GM12878 (cell line): ENCODE results near the gene VTI1A. TPM values are rescaled to one million over a fixed set of nuclear protein-coding genes. Genes with fewer than 3 reads are reported as not detected.

Experiments used
- ATAC-seq: fragments of 200-7000 bp; cut with Tn5 transposase; 3 replicates; pipeline ENCODE4 v1.9.1; 2020; ENCODE audit warnings: mild to moderate bottlenecking, moderate library complexity
- BruUV-seq: library from RNA; stranded (reverse); fragments of 400-500 nt; replicated peaks from 2 replicates; lab custom pipeline; 2021; lab: Mats Ljungman, UMichigan
- CTCF ChIA-PET: fragments of 300-600 bp; sonication (Branson Sonifier 250); formaldehyde crosslinking; extraction: SDS; loops from one replicate; lab custom pipeline; 2021; ENCODE audit warnings: inconsistent platforms; lab: Yijun Ruan, JAX
- POLR2A ChIA-PET: fragments of 350-600 bp; formaldehyde crosslinking; extraction: SDS; loops from one replicate; lab custom pipeline; 2021; ENCODE audit warnings: inconsistent platforms; lab: Charles Lee
- RAD21 ChIA-PET: fragments of 300-600 bp; sonication (Branson Sonifier 250); formaldehyde crosslinking; loops from one replicate; lab custom pipeline; 2023; ENCODE audit warnings: antibody characterized with exemption; ENCODE audit not compliant: unreplicated experiment; lab: Charles Lee
- SMC1A ChIA-PET: fragments of 300-600 bp; sonication (Branson Sonifier 250); formaldehyde crosslinking; loops from one replicate; lab custom pipeline; 2023; ENCODE audit not compliant: unreplicated experiment, uncharacterized antibody; lab: Charles Lee
- DNase-seq: peaks from one replicate; pipeline ENCODE4 v3.0.0-alpha.2; 2011; ENCODE audit warnings: low read depth, low spot score
- FAIRE-seq: peaks from 3 replicates; lab custom pipeline; 2011; peaks lifted over from hg19 to GRCh38; lab: Jason Lieb, UNC
- H2AFZ ChIP-seq: 2 replicates; pipeline ENCODE4 v1.6.0; 2011; ENCODE audit warnings: low read depth, low read length, control low read depth; ENCODE audit not compliant: control insufficient read depth
- H3K27ac ChIP-seq: 2 replicates; pipeline ENCODE4 v1.5.1; 2011; ENCODE audit warnings: control low read depth; ENCODE audit not compliant: control insufficient read depth, insufficient read depth
- H3K27me3 ChIP-seq, 2 experiments: replicated peaks in 1 of 2; 2 replicates each; pipeline versions ENCODE4 v1.6.0 to v1.6.1; 2011; ENCODE audit warnings: low read length in 1 of 2; ENCODE audit not compliant: control insufficient read depth in 2 of 2, insufficient read depth in 2 of 2
- H3K36me3 ChIP-seq, 2 experiments: 2 replicates each; pipeline ENCODE4 v1.5.1; 2011; ENCODE audit warnings: low read length in 1 of 2; ENCODE audit not compliant: control insufficient read depth in 2 of 2, insufficient read depth in 2 of 2
- H3K4me1 ChIP-seq: 2 replicates; pipeline ENCODE4 v1.6.1; 2011; ENCODE audit warnings: mild to moderate bottlenecking, low read length, moderate library complexity, mixed read lengths; ENCODE audit not compliant: control insufficient read depth, insufficient read depth
- H3K4me2 ChIP-seq: 2 replicates; pipeline ENCODE4 v1.6.0; 2011; ENCODE audit warnings: control low read depth; ENCODE audit not compliant: control insufficient read depth, insufficient read depth
- H3K4me3 ChIP-seq: fragments of 200-600 bp; sonication (generic); 2 replicates; pipeline ENCODE4 v1.5.1; 2016
- H3K79me2 ChIP-seq: 2 replicates; pipeline ENCODE4 v1.6.0; 2011; ENCODE audit warnings: low read length; ENCODE audit not compliant: control insufficient read depth, insufficient read depth
- H3K9ac ChIP-seq: 2 replicates; pipeline ENCODE4 v1.8.0; 2011; ENCODE audit warnings: low read length, control low read depth, mixed read lengths; ENCODE audit not compliant: control insufficient read depth, insufficient read depth
- H3K9me3 ChIP-seq: replicated peaks from 3 replicates; pipeline ENCODE4 v1.5.1; 2011; ENCODE audit warnings: mild to moderate bottlenecking, low read length; ENCODE audit not compliant: control insufficient read depth, insufficient read depth
- H4K20me1 ChIP-seq: 2 replicates; pipeline ENCODE4 v1.6.0; 2011; ENCODE audit not compliant: control insufficient read depth, insufficient read depth
- ATF3 ChIP-seq: IDR thresholded peaks from 2 replicates; pipeline ENCODE4 v1.6.1; 2011; ENCODE audit warnings: low read depth, mild to moderate bottlenecking, low read length, moderate library complexity, borderline replicate concordance; ENCODE audit errors: extremely low read depth
- ATF7 ChIP-seq: fragments of 450-650 bp; IDR thresholded peaks from 2 replicates; pipeline ENCODE4 v1.6.1; 2016; ENCODE audit warnings: low read depth, mild to moderate bottlenecking
- CHD4 ChIP-seq: fragments of 200-600 bp; sonication (generic); IDR thresholded peaks from 2 replicates; pipeline ENCODE4 v1.6.1; 2016; ENCODE audit warnings: mild to moderate bottlenecking
- ETV6 ChIP-seq, 2 experiments: fragments of 450-650 bp in 1 of 2; IDR thresholded peaks in 1 of 2; conservative IDR thresholded peaks in 1 of 2; 2 replicates each; pipeline ENCODE4 v1.6.1; 2014; ENCODE audit warnings: antibody characterized with exemption in 1 of 2, borderline replicate concordance in 1 of 2, low read depth in 1 of 2, mild to moderate bottlenecking in 1 of 2, moderate library complexity in 1 of 2
- NKRF ChIP-seq: fragments of 450-650 bp; conservative IDR thresholded peaks from 2 replicates; pipeline ENCODE4 v1.6.1; 2017; ENCODE audit warnings: mild to moderate bottlenecking, moderate library complexity
- RB1 ChIP-seq: fragments of 450-650 bp; formaldehyde crosslinking; IDR thresholded peaks from 2 replicates; pipeline ENCODE4 v1.6.1; 2017; ENCODE audit warnings: mild to moderate bottlenecking, borderline replicate concordance
- SKIL ChIP-seq: fragments of 450-650 bp; IDR thresholded peaks from 2 replicates; pipeline ENCODE4 v1.6.1; 2017; ENCODE audit warnings: mild to moderate bottlenecking, low read depth, inconsistent platforms; ENCODE audit not compliant: poor library complexity, severe bottlenecking
- WGBS: methylation state at CpG from one replicate; pipeline ENCODE4 v1.1.6; 2016; ENCODE audit warnings: low lambda C conversion rate; ENCODE audit not compliant: insufficient replicate concordance, insufficient coverage; ENCODE audit errors: missing lambda C conversion rate; 5-methylcytosine and 5-hydroxymethylcytosine counted together
- in situ Hi-C: fragments of 300-500 bp; cut with MboI; formaldehyde crosslinking; loops from 9 replicates; pipeline ENCODE4 v1.14.3; 2018; ENCODE audit warnings: mixed read lengths
- intact Hi-C: fragments of 100-400 bp; cut with micrococcal nuclease; formaldehyde crosslinking; loops from one replicate; pipeline ENCODE4 v1.14.2; 2022; ENCODE audit not compliant: unreplicated experiment
- polyA plus RNA-seq, 11 experiments: library from polyadenylated mRNA; depleted of rRNA in 4 of 11; unstranded in 6 of 11; stranded (reverse) in 5 of 11; fragments of >200 nt; fragmentation: Nextera tagmentation in 4 of 11; fragmentation: Illumina TruSeq in 1 of 11; extraction: Ambion mirVana in 4 of 11; extraction: Trizol in 1 of 11; gene quantifications; 1 replicate in 1 of 11; 2 replicates in 10 of 11; pipeline versions ENCODE4 v1.2.1 to v1.2.3, GENCODE V29; 2011 to 2016; ENCODE audit warnings: inconsistent platforms in 2 of 11, missing spikeins in 2 of 11, low read depth in 1 of 11
- total RNA-seq, 4 experiments: library from RNA; depleted of rRNA in 3 of 4; stranded (reverse); fragments of >200 nt in 3 of 4; fragmentation: Illumina TruSeq in 1 of 4; extraction: Trizol in 1 of 4; gene quantifications; 2 replicates each; pipeline versions ENCODE4 v1.2.1 to v1.2.3, GENCODE V29; 2013 to 2021

Gene VTI1A
- total and polyA plus RNA-seq, 10 of the 15 experiments (the other 5 are each of a cell fraction or from before 2014, with no cell fraction given): 12.4 to 43.2 (median 27.5) TPM

- 94% methylated on average over 5 of the region's 5 CpGs for WGBS
- DNase-seq (no peak), ATAC-seq (no peak), FAIRE-seq (no peak)
- H3K4me2 ChIP-seq: no peak overlapping the region
- BruUV-seq: no TSS peak
- in situ Hi-C loops (no loop called here), intact Hi-C loops (no loop called here)
- no peak overlapping the region for H3K9ac ChIP-seq
- CTCF ChIA-PET: no interaction called here
- no peaks in the 10 kb centered on the region for H3K27me3 ChIP-seq
- no peaks in the 10 kb centered on the region for H3K79me2 ChIP-seq
- no peaks in the 10 kb centered on the region for H3K36me3 ChIP-seq
- H3K27ac ChIP-seq: no peak overlapping the region
- H2AFZ ChIP-seq: no peak overlapping the region
- no peak overlapping the region for H3K4me3 ChIP-seq
- H3K9me3 ChIP-seq: no peaks in the 10 kb centered on the region
- TF ChIP-seq ETV6 (conservative IDR thresholded peaks at IDR 0.05 in 1 of 2, IDR thresholded peaks at IDR 0.05 in 1 of 2; ENCODE audit: borderline replicate concordance in 1 of 2, low read depth in 1 of 2) (no peak), CHD4 (no peak), NKRF (no peak), ATF3 (no peak), RB1 (no peak), SKIL (no peak), ATF7 (no peak)
- no peaks in the 10 kb centered on the region for H3K4me1 ChIP-seq
- POLR2A ChIA-PET: no interaction called here
- SMC1A ChIA-PET: no interaction called here
- RAD21 ChIA-PET: no interaction called here
- no peaks in the 10 kb centered on the region for H4K20me1 ChIP-seq
Observed at GRCh38 chr10:112802411-112803022, 355.5 kb downstream of the VTI1A start.
